Activated gamma-delta T cell (primary cell): ENCODE measurements around the gene COIL.

Source experiments
- DNase-seq: peaks from one replicate; lab custom pipeline; 2025; lab: John Stamatoyannopoulos, UW

The COIL gene

DNA sequence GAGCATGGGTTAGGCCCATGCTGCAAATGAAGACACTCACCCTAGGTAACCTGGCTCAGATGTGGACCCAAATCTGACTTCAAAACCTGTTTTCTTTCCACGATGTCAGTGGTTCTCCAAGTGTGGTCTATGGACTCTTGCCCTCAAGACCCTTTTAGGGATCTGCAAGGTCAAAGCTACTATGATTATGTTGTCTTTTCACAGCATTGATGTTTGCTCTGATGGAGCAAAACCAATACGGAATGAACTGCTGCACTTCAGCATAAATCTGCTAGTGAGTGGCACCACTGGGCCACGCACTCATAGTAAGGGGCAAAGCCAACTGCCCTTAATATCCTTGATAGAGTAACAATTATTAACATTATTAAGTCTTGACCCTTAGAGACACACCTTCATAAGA is 25.4 kb downstream of the COIL start:
- no peak for DNase-seq

DNA sequence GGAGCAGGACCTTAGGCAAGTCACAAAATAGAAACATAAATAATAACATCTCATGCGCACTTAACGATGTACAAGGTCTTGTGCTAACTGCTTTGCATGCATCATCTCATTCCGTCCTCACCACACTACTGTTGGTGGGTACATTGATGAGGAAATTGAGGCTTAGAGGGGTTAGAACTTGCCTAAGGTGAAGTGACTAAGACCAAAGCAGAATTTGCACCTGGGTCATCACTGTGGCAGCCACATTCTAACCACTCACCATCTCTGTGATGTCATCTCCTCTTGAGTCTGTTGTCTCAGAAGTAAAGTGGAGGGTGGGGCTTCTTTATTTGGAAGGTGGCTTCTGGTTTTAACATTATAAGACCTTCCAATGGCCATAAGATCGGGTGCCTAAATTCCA is 26.6 kb downstream of the COIL start:
- no peak for DNase-seq

GRCh38 chr17:56933868-56934267 is 27.0 kb downstream of the COIL start:
- DNase-seq = no peak

DNA sequence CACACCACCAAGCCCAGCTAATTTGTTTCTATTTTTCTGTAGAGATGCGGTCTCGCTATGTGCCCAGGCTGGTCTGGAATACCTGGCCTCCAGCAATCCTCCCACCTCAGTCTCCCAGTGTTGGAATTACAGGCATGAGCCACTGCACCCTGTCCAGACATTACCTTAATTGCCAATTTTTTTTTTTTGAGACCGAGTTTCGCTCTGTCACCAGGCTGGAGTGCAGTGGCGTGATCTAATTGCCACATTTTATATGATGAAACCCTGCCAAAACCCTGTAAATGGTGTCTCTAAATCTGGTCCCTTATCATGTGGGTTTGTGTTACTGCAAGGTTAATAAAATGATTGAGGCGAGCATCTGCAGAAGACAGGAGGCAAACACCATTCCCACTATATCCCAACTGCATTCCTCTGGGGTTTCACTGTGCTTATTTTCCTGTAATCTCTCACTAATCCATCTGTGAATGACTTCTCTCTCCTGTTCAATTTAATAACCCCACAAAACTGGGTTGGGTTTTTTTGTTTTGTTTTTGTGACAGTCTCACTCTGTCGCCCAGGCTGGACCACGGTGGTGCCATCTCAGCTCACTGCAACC is 27.6 kb downstream of the COIL start:
- DNase-seq = no peak

DNA sequence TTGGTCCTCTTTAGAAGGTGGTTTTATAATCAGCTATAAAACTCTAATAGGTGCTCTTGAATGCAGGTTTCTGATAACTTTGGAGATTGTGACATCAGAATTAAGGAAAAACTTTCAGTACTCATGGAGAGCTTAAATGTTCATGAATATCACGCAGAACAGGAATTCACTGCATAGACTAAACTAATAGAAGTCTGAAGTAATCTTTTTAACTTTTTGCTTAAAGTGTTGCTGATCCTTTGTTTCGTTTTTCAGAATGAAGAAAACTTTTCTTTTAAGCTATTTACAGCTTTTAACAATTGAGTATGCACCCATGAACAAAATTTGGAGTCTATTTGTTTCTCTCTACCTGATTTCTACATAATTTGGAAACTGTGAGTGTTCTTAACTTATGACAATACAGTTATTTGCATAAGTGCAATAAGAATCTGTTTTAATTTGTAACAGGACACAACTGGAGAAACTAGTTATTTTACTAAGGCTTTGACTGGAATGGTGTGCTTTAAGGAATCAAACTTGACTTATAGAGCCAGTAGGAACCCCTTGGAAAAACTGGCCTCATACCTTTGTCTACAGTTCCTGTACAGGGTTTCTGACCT is 30.0 kb downstream of the COIL start:
- DNase-seq = no peak

GRCh38 chr17:56929362-56929969 is 31.4 kb downstream of the COIL start:
- no peak for DNase-seq

- no peak for DNase-seq
Observed at GRCh38 chr17:56928586-56928985, 32.3 kb downstream of the COIL start.

DNA sequence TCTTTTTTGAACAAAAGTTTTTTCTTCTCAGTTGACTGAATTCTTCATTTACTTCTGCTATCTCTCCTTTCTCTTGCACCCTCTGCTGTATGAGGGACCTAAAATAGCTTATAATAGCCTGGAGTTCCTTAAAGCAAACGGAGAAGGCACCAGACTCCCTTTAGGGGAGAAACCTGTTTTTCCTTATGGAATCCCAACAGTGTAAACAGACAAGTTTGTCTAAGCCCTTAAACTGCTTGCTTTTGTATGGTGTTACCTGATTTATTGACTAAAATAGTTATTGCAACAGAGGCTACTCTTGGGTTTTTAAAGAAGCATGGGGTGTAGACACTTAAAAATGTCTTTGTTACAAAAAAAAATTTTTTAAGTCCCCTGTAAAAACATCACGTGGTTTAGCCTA is 34.1 kb downstream of the COIL start:
- no peak for DNase-seq

- DNase-seq = no peak
Observed at GRCh38 chr17:56926270-56926669, 34.6 kb downstream of the COIL start.

- DNase-seq = no peak
Observed at GRCh38 chr17:56925088-56925487, 35.8 kb downstream of the COIL start.

DNA sequence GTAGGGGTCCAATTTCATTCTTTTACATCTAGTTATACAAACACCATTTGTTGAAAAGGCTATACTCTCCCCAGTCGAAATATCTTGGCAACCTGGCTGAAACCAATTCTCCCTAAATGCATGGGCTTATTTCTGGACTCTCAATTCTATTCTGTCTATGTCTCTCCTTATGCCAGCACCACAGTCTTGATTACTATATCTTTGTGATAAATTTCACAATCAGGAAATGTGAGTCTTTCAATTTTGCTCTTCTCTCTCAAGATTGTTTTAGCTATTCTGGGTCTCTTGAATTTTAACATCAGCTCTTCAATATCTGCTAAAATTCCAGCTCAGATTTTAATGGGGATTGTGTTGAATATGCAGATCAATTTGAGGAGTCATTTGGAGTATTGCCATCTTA is 41.1 kb downstream of the COIL start:
- no peak for DNase-seq

GRCh38 chr17:56918916-56919315 is 41.9 kb downstream of the COIL start:
- no peak for DNase-seq

- no peak for DNase-seq
Observed at GRCh38 chr17:56917559-56918296, 43.1 kb downstream of the COIL start.

- no peak for DNase-seq
Observed at GRCh38 chr17:56914581-56915273, 46.1 kb downstream of the COIL start.

GRCh38 chr17:56913867-56914580 is 46.8 kb downstream of the COIL start, which contains the start of gene TRIM25:
TSS of gene TRIM25 (minus strand) at chr17:56914049. CDS start at chr17:56913988, 61 bp downstream.
- DNase-seq = peak; percentile 91

- DNase-seq = peak; percentile 56
Observed at GRCh38 chr17:56913353-56913866, 47.4 kb downstream of the COIL start.

- no peak for DNase-seq
Observed at GRCh38 chr17:56913000-56913311, 47.9 kb downstream of the COIL start.

- DNase-seq = no peak
Observed at GRCh38 chr17:56912105-56912999, 48.5 kb downstream of the COIL start.

DNA sequence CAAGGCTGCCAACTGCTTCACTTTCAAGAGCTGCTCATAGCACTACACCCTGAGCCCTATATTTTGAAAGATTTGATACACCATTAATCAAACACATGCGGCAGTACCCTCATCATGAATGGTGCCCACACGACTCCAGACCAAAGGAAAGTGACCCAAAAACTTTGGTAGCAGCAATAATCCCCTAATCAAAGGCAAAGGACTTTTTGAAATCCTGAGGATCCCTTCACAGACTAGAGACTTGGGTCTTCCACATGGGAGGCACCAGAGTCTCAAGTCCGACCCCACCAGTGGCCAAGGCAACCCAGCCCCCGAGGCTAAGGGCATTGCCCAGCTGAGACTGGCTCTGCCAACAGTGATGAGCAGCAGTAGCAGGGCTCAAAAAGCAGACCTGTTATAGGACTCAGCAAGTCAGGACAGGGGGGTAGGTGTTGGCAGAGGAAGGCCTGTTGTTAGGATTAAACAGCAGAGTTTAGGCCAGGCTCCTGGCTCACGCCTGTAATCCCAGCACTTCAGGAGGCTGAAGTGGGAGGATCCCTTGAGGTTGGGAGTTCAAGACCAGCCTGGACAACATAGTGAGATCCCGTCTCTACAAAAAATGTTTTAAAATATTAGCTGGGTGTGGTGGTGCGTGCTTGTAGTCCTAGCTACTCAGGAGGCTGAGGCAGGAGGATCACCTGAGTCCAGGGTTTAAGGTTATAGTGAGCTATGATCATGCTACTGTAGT is 50.2 kb downstream of the COIL start:
- DNase-seq = no peak
